Neural cell (in vitro differentiated cells): ENCODE data around the gene ABCF2. TPM values are rescaled to one million over a fixed set of nuclear protein-coding genes. Genes with fewer than 3 reads are reported as not detected.

Source experiments
- H2AFZ ChIP-seq: fragments of 200-600, 300-800 bp; sonication (generic), shearing (Covaris generic); 2 replicates; pipeline ENCODE4 v1.6.0; 2014; ENCODE audit warnings: low read depth, mild to moderate bottlenecking, antibody characterized with exemption, low read length, moderate library complexity
- H3F3A ChIP-seq: fragments of 200-600 bp; shearing (Covaris generic); 2 replicates; pipeline ENCODE4 v1.6.1; 2016; ENCODE audit warnings: mild to moderate bottlenecking, moderate library complexity, mixed read lengths, antibody characterized with exemption, low read length; ENCODE audit not compliant: insufficient read depth, poor library complexity, severe bottlenecking
- H3K27ac ChIP-seq: fragments of 200-600, 300-800 bp; sonication (generic), shearing (Covaris generic); 2 replicates; pipeline ENCODE4 v1.5.1; 2014; ENCODE audit warnings: mild to moderate bottlenecking, low read length, moderate library complexity
- H3K27me3 ChIP-seq: fragments of 300-800, 200-600 bp; sonication (generic), shearing (Covaris generic); 2 replicates; pipeline ENCODE4 v1.6.0; 2014; ENCODE audit warnings: mild to moderate bottlenecking, low read depth, low read length, moderate library complexity; ENCODE audit not compliant: insufficient read depth
- H3K36me3 ChIP-seq: fragments of 300-800, 200-600 bp; sonication (generic), shearing (Covaris generic); 2 replicates; pipeline ENCODE4 v1.5.1; 2014; ENCODE audit warnings: mild to moderate bottlenecking, antibody characterized with exemption, low read length, moderate library complexity; ENCODE audit not compliant: insufficient read depth
- H3K4me2 ChIP-seq: fragments of 300-800, 200-600 bp; sonication (generic), shearing (Covaris generic); 2 replicates; pipeline ENCODE4 v1.6.0; 2014; ENCODE audit warnings: mild to moderate bottlenecking, low read length
- H3K4me3 ChIP-seq: fragments of 300-800, 200-600 bp; sonication (generic), shearing (Covaris generic); 2 replicates; pipeline ENCODE4 v1.5.1; 2014; ENCODE audit warnings: mild to moderate bottlenecking, low read length, moderate library complexity
- H3K79me2 ChIP-seq: fragments of 200-600 bp; shearing (Covaris generic); replicated peaks from 2 replicates; pipeline ENCODE4 v1.6.0; 2014; ENCODE audit warnings: mild to moderate bottlenecking, low read length, moderate library complexity; ENCODE audit not compliant: insufficient read depth
- H3K9ac ChIP-seq: fragments of 300-800, 200-600 bp; sonication (generic), shearing (Covaris generic); 2 replicates; pipeline ENCODE4 v1.6.1; 2016; ENCODE audit warnings: mild to moderate bottlenecking, low read length, mixed read lengths
- H3K9me2 ChIP-seq: fragments of 200-600 bp; shearing (Covaris generic); 2 replicates; pipeline ENCODE4 v1.6.1; 2016; ENCODE audit warnings: mild to moderate bottlenecking, low read length, mixed read lengths; ENCODE audit not compliant: insufficient read depth
- H3K9me3 ChIP-seq: fragments of 200-600, 300-800 bp; sonication (generic), shearing (Covaris generic); 2 replicates; pipeline ENCODE4 v1.6.1; 2016; ENCODE audit warnings: mild to moderate bottlenecking, mixed run types, low read length, moderate library complexity, mixed read lengths
- H4K20me1 ChIP-seq: fragments of 200-600 bp; shearing (Covaris generic); 2 replicates; pipeline ENCODE4 v1.6.1; 2016; ENCODE audit warnings: mild to moderate bottlenecking, mixed run types; ENCODE audit not compliant: insufficient read depth
- EP300 ChIP-seq: fragments of 450-650 bp; conservative IDR thresholded peaks from 2 replicates; pipeline ENCODE4 v1.6.1; 2014; ENCODE audit warnings: antibody characterized with exemption, mild to moderate bottlenecking, moderate library complexity; ENCODE audit not compliant: poor library complexity, severe bottlenecking
- EZH2 ChIP-seq: fragments of 200-600, 300-800 bp; shearing (Covaris generic), sonication (generic); IDR thresholded peaks from 2 replicates; pipeline ENCODE4 v1.6.1; 2014; ENCODE audit warnings: antibody characterized with exemption, low read length, borderline replicate concordance, mild to moderate bottlenecking; ENCODE audit not compliant: insufficient read depth, poor library complexity, severe bottlenecking
- MXI1 ChIP-seq: fragments of 450-650 bp; conservative IDR thresholded peaks from 2 replicates; pipeline ENCODE4 v1.6.1; 2014; ENCODE audit warnings: antibody characterized with exemption, mild to moderate bottlenecking; ENCODE audit not compliant: poor library complexity, severe bottlenecking
- POLR2AphosphoS5 ChIP-seq: IDR thresholded peaks from 2 replicates; pipeline ENCODE4 v1.6.1; 2012
- RAD21 ChIP-seq: fragments of 450-650 bp; conservative IDR thresholded peaks from 2 replicates; pipeline ENCODE4 v1.6.1; 2014; ENCODE audit warnings: antibody characterized with exemption, mild to moderate bottlenecking, moderate library complexity
- SMC3 ChIP-seq: fragments of 450-650 bp; conservative IDR thresholded peaks from 2 replicates; pipeline ENCODE4 v1.6.1; 2014; ENCODE audit warnings: antibody characterized with exemption, mild to moderate bottlenecking, moderate library complexity; ENCODE audit not compliant: poor library complexity
- TAF1 ChIP-seq: IDR thresholded peaks from 2 replicates; pipeline ENCODE4 v1.6.1; 2012; ENCODE audit warnings: low read depth
- polyA plus RNA-seq: library from polyadenylated mRNA; depleted of rRNA; stranded (reverse); fragments of >200 nt; gene quantifications from 2 replicates; pipeline ENCODE4 v1.2.3, GENCODE V29; 2014
- TF ChIP-seq, protein P1 (sequence below): fragments of 450-650 bp; IDR thresholded peaks from 2 replicates; pipeline ENCODE4 v1.5.1; 2014; ENCODE audit warnings: antibody characterized with exemption, mild to moderate bottlenecking, moderate library complexity; ENCODE audit not compliant: poor library complexity, severe bottlenecking
- TF ChIP-seq, protein P2 (sequence below): IDR thresholded peaks from 2 replicates; pipeline ENCODE4 v1.6.1; 2012; ENCODE audit warnings: borderline replicate concordance

ABCF2 gene
- polyA plus RNA-seq, 1 donor from 2014 or later = 32.7 TPM

- Histone ChIP-seq H3F3A (no peaks in the 10 kb centered on the region), H3K4me3 (no peak overlapping the region), H4K20me1 (no peaks in the 10 kb centered on the region), H3K36me3 (no peaks in the 10 kb centered on the region), H3K9me2 (no peaks in the 10 kb centered on the region), H3K27ac (no peak overlapping the region), H3K9ac (no peak overlapping the region), H3K9me3 (no peaks in the 10 kb centered on the region), H3K27me3 (no peaks in the 10 kb centered on the region), H3K4me2 (no peak overlapping the region), H3K79me2 (peaks cover 23% of the 10 kb centered on the region), H2AFZ (no peak overlapping the region)
- TF ChIP-seq MXI1 = no peak
- TF ChIP-seq EP300 = no peak
- TF ChIP-seq SMC3 = no peak
- TF ChIP-seq POLR2AphosphoS5 = peak; percentile 10
- TF ChIP-seq, protein P1, sequence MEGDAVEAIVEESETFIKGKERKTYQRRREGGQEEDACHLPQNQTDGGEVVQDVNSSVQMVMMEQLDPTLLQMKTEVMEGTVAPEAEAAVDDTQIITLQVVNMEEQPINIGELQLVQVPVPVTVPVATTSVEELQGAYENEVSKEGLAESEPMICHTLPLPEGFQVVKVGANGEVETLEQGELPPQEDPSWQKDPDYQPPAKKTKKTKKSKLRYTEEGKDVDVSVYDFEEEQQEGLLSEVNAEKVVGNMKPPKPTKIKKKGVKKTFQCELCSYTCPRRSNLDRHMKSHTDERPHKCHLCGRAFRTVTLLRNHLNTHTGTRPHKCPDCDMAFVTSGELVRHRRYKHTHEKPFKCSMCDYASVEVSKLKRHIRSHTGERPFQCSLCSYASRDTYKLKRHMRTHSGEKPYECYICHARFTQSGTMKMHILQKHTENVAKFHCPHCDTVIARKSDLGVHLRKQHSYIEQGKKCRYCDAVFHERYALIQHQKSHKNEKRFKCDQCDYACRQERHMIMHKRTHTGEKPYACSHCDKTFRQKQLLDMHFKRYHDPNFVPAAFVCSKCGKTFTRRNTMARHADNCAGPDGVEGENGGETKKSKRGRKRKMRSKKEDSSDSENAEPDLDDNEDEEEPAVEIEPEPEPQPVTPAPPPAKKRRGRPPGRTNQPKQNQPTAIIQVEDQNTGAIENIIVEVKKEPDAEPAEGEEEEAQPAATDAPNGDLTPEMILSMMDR = no peak
- TF ChIP-seq RAD21 = no peak
- no peak for TF ChIP-seq TAF1
Observed at GRCh38 chr7:151237244-151238189, 10.5 kb upstream of the ABCF2 start.

GRCh38 chr7:151236406-151236805 is 9.4 kb upstream of the ABCF2 start:
- Histone ChIP-seq H3F3A (no peaks in the 10 kb centered on the region), H3K4me3 (no peak overlapping the region), H3K4me2 (no peak overlapping the region), H4K20me1 (no peaks in the 10 kb centered on the region), H2AFZ (no peak overlapping the region), H3K27me3 (no peaks in the 10 kb centered on the region), H3K9me2 (no peaks in the 10 kb centered on the region), H3K9ac (no peak overlapping the region), H3K9me3 (no peaks in the 10 kb centered on the region), H3K27ac (no peak overlapping the region), H3K36me3 (no peaks in the 10 kb centered on the region), H3K79me2 (peaks cover 25% of the 10 kb centered on the region)
- TF ChIP-seq, protein P2, sequence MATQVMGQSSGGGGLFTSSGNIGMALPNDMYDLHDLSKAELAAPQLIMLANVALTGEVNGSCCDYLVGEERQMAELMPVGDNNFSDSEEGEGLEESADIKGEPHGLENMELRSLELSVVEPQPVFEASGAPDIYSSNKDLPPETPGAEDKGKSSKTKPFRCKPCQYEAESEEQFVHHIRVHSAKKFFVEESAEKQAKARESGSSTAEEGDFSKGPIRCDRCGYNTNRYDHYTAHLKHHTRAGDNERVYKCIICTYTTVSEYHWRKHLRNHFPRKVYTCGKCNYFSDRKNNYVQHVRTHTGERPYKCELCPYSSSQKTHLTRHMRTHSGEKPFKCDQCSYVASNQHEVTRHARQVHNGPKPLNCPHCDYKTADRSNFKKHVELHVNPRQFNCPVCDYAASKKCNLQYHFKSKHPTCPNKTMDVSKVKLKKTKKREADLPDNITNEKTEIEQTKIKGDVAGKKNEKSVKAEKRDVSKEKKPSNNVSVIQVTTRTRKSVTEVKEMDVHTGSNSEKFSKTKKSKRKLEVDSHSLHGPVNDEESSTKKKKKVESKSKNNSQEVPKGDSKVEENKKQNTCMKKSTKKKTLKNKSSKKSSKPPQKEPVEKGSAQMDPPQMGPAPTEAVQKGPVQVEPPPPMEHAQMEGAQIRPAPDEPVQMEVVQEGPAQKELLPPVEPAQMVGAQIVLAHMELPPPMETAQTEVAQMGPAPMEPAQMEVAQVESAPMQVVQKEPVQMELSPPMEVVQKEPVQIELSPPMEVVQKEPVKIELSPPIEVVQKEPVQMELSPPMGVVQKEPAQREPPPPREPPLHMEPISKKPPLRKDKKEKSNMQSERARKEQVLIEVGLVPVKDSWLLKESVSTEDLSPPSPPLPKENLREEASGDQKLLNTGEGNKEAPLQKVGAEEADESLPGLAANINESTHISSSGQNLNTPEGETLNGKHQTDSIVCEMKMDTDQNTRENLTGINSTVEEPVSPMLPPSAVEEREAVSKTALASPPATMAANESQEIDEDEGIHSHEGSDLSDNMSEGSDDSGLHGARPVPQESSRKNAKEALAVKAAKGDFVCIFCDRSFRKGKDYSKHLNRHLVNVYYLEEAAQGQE = no peak
- no peak for TF ChIP-seq EZH2
- no peak for TF ChIP-seq TAF1
- no peak for TF ChIP-seq SMC3
- TF ChIP-seq EP300 = no peak
- TF ChIP-seq POLR2AphosphoS5 = no peak
